ENCODE data around the gene ZDHHC14. TPM values are rescaled to one million over a fixed set of nuclear protein-coding genes. Genes with fewer than 3 reads are reported as not detected.

Gene ZDHHC14
- total RNA-seq, 1 donor, result 7.9 TPM

DNA sequence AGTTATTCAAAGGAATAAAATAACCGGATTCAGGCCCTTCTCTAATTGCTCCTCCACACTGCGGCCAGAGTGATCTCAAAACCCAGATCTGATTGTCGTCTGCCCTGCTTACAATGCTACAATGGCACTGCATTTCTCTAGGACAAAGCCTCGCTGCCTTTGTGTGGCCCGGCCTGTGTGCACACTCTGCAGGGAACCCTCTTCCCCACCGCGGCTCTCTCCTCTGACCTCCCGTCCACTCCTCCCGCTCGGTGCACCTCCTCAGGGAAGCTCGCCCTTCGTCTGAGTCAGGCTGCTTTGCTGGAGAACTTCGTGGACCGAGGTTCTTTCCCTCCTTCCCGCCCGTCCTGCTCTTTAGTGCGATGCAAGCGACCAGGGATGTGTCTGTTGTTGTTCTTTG lies 340.4 kb downstream of the ZDHHC14 start:
- no peak for DNase-seq (ENCODE audit: low read depth)
- TF ChIP-seq, protein P1, sequence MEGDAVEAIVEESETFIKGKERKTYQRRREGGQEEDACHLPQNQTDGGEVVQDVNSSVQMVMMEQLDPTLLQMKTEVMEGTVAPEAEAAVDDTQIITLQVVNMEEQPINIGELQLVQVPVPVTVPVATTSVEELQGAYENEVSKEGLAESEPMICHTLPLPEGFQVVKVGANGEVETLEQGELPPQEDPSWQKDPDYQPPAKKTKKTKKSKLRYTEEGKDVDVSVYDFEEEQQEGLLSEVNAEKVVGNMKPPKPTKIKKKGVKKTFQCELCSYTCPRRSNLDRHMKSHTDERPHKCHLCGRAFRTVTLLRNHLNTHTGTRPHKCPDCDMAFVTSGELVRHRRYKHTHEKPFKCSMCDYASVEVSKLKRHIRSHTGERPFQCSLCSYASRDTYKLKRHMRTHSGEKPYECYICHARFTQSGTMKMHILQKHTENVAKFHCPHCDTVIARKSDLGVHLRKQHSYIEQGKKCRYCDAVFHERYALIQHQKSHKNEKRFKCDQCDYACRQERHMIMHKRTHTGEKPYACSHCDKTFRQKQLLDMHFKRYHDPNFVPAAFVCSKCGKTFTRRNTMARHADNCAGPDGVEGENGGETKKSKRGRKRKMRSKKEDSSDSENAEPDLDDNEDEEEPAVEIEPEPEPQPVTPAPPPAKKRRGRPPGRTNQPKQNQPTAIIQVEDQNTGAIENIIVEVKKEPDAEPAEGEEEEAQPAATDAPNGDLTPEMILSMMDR (IDR thresholded peaks at IDR 0.05; ENCODE audit: insufficient read depth, low read length), result no peak

DNA sequence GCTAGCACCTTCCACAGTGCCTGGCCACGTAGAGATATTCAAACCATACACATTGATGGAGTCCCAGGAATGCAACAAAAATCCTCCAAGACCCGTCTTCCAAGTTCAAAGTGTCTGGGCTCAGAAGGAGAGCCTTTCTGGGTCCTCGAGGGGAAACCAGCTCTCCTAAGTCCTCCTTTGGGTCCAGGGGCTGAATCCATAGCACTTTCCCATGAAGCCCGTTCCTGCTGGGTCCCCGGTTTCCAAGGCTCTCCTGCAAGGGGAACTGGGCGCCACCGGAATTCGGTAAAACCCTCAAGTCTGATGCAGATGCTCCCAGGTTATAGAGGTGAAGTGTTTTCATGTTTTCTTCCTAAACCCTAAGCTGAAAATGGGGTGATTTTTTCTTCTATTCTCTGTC lies 340.8 kb downstream of the ZDHHC14 start:
- TF ChIP-seq, protein P1 (IDR thresholded peaks at IDR 0.05; ENCODE audit: insufficient read depth, low read length), result no peak
- no peak overlapping the region for H3K4me3 ChIP-seq (ENCODE audit: low read depth, low read length)
- DNase-seq (ENCODE audit: low read depth), result no peak

More for the DNA sequence above, 340.4 kb downstream of the ZDHHC14 start:
- H3K4me3 ChIP-seq (ENCODE audit: low read depth, low read length), result no peak overlapping the region

DNA sequence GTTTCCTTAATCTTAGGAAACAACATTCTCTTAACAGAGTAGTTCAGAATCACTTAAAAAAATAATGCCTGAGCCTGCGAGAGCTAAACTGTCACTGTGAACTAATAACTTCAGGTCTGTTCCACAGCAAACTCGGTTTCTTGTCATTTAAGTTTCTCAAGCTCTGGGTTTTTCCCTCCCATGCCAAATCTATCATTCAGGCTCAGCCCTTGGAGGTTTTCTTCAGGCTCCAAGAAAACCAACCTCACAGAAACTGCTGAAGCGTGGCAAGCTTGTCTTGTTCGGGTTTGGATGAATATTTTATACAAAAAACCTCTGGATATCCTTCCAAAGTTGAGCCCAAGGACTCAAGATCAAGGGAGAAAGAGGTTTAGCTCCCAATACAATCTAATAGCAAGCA lies 342.4 kb downstream of the ZDHHC14 start:
- H3K4me3 ChIP-seq (ENCODE audit: low read depth, low read length), result no peak overlapping the region
- DNase-seq (ENCODE audit: low read depth), result no peak
- TF ChIP-seq, protein P1 (IDR thresholded peaks at IDR 0.05; ENCODE audit: insufficient read depth, low read length), result no peak

DNA sequence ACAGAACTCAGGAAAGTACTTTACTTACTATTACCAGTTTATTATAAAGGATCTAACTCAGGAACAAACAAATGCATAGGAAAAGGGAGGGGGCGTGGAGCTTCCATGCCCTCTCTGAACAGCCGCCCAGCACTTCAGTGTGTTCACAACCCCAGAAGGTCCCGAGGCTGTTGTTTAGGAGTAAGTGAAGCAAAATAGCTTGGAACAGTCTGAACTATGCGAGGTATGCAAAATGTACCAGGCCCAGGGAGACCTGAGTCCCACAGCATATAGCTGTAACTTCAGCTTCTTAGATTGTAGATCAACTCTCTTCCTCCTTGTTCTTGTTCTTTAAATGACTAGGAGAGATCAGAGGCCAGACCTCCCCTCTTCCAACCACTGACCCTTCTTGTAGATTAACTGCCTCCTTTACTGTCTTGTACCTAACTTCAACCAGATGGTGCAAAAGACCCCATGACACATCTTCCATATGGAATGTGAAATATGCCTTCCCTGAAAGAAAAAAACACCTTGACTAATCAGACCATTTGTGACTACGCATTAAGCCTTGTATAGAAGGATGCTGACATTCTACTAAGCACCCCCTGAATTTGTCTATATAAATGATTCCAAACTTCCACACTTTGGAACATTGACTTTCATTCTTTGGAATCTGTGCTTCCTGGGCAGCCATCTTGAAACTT lies 343.3 kb downstream of the ZDHHC14 start:
- DNase-seq (ENCODE audit: low read depth), result no peak
- no peak overlapping the region for H3K4me3 ChIP-seq (ENCODE audit: low read depth, low read length)
- TF ChIP-seq, protein P1 (IDR thresholded peaks at IDR 0.05; ENCODE audit: insufficient read depth, low read length), result no peak

DNA sequence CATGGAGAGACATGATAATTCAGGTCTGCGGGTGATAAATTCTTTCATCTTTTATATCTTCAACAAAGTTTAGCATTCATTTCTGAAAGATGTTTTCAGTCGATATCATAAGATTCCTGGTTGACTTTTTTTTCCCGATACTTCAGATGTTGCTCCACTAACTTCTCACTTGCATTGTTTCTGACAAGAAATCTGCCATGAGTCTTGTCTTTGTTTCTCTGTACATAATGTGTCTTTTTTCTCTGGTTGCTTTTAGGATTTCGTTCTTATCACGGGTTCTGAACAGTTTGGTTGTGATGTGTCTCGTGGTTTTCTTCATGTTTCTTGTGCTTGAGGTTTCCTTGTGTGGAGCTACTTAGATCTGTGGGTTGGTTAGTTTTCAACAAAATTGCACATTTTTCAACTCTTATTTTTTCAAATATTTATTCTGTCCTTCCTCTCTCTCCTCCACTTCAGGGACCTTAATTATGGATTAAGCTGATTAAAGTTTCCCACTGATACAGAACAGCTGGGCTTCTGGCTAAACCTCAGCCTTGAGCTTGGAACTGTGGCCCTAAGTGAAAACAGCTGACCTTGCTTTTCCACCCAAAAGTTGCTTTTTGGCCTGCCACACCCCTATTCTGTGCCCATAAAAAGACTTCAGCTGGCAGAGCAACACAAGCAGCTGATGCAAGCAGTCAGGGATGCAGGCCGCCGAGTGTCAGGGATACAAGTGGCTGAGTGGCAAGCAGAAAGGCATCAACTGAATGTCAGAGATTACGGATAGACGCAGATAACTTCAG lies 344.2 kb downstream of the ZDHHC14 start:
- TF ChIP-seq, protein P1 (IDR thresholded peaks at IDR 0.05; ENCODE audit: insufficient read depth, low read length), result no peak
- no peak overlapping the region for H3K4me3 ChIP-seq (ENCODE audit: low read depth, low read length)
- DNase-seq (ENCODE audit: low read depth), result peak; percentile 49

DNA sequence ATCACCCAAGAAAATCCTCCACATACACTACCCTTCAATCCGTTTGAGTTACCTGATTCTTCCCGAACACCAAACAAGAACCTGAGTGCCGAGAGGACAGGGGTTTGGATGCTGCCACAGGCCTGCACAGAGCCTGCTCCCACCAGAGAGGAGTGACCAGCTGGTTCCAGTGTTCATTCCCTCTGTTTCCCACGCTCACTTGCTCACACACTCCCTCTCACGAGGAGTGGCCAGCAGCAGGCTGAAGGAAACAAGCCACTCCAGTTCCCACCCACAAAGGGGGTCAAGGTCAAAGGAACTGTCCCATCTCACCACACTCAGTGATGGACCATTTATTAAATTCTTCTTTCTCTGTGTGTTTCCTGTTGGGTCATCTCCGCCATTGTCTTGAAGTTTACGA lies 344.8 kb downstream of the ZDHHC14 start:
- no peak for DNase-seq (ENCODE audit: low read depth)
- TF ChIP-seq, protein P1 (IDR thresholded peaks at IDR 0.05; ENCODE audit: insufficient read depth, low read length), result no peak
- no peak overlapping the region for H3K4me3 ChIP-seq (ENCODE audit: low read depth, low read length)
